IPS-20b (cell line): Measurements from ENCODE around the gene GPR158.

Source experiments
- H3K27ac ChIP-seq: one replicate; pipeline ENCODE4 v1.5.1; 2013; ENCODE audit warnings: low read length
- H3K27me3 ChIP-seq: 2 replicates; pipeline ENCODE4 v1.6.1; 2013; ENCODE audit warnings: mild to moderate bottlenecking, low read length, inconsistent platforms; ENCODE audit not compliant: insufficient read depth
- H3K36me3 ChIP-seq: 2 replicates; pipeline ENCODE4 v1.6.1; 2013; ENCODE audit warnings: low read depth, mild to moderate bottlenecking, inconsistent platforms, low read length, moderate library complexity; ENCODE audit not compliant: insufficient read depth
- H3K4me1 ChIP-seq: 2 replicates; pipeline ENCODE4 v1.6.1; 2013; ENCODE audit warnings: mild to moderate bottlenecking, control low read depth, inconsistent platforms, low read length, moderate library complexity; ENCODE audit not compliant: insufficient read depth
- H3K4me3 ChIP-seq: 2 replicates; pipeline ENCODE4 v1.5.1; 2013; ENCODE audit warnings: mild to moderate bottlenecking, low read length, inconsistent platforms
- H3K9ac ChIP-seq: 2 replicates; pipeline ENCODE4 v1.6.1; 2013; ENCODE audit warnings: low read depth, mild to moderate bottlenecking, inconsistent platforms, low read length, moderate library complexity
- H3K9me3 ChIP-seq: 2 replicates; pipeline ENCODE4 v1.6.1; 2013; ENCODE audit warnings: mild to moderate bottlenecking, low read depth, low read length, inconsistent platforms; ENCODE audit not compliant: insufficient read depth

GPR158 gene

GRCh38 chr10:25616903-25617592 lies 442.2 kb downstream of the GPR158 start:
- Histone ChIP-seq H3K27ac (no peak overlapping the region), H3K9ac (no peak overlapping the region), H3K36me3 (no peaks in the 10 kb centered on the region), H3K9me3 (no peaks in the 10 kb centered on the region), H3K4me1 (no peaks in the 10 kb centered on the region), H3K27me3 (no peaks in the 10 kb centered on the region), H3K4me3 (no peak overlapping the region)

DNA sequence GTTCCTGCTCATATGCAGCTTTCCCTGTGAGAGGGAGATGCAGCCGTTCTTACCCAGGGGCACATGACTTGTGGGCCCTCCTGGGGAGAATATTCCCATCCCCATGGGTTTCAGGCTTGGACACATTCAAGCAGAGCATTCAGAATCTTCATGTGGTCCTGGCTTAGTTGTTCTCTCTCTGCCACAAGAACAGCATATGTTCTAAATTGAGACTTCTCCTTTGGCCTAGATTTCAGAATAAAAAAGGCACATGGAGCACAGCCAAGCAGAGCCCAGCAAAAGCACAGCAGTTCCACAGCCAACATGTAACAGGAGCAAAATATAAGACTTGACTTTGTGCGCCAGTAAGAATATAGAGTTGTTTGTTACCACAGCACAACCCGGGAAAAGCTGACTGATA lies 452.8 kb downstream of the GPR158 start:
- Histone ChIP-seq H3K4me1 (no peaks in the 10 kb centered on the region), H3K9ac (no peak overlapping the region), H3K36me3 (no peaks in the 10 kb centered on the region), H3K4me3 (no peak overlapping the region), H3K9me3 (no peaks in the 10 kb centered on the region), H3K27ac (no peak overlapping the region), H3K27me3 (no peaks in the 10 kb centered on the region)

DNA sequence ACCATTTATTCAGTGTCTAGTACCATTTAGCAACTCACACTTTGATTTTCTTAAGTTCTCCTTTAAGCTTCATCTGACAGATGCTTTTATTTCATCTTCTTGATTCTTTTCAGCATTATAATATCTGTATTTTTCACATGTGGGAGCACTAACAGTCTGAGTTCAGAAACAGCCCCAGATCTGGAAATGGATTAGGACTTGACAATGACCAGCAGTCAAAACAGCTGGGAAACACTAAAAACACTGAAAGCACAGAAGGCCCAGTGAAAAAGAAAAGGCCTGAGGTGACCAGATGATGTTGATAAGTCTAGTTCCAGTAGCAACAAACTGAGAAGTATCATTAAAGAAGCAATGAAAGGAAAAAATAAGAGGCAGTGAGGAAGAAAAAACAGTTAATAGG lies 454.5 kb downstream of the GPR158 start:
- Histone ChIP-seq H3K27ac (no peak overlapping the region), H3K36me3 (no peaks in the 10 kb centered on the region), H3K9ac (no peak overlapping the region), H3K9me3 (no peaks in the 10 kb centered on the region), H3K4me3 (no peak overlapping the region), H3K4me1 (no peaks in the 10 kb centered on the region), H3K27me3 (no peaks in the 10 kb centered on the region)

DNA sequence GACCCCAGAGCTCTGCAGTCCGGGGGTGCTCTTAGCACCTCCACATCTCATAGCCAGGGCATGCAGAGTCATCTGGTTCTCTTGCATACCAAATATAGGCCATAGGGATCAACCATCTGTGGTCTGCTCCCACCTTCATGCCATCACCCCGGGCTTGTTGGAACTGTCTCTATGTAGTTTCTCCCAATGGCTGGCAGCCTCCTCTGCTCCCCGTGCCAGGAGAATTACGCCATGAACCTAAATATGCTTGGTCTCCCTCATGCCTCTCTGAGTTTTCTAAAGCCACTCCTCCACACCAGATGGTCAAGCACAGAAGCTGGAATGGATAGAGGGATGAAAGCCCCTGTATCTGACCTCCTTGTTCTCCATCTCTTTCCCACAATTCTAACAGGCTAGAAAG lies 456.7 kb downstream of the GPR158 start:
- Histone ChIP-seq H3K4me3 (no peak overlapping the region), H3K9ac (no peak overlapping the region), H3K27me3 (no peaks in the 10 kb centered on the region), H3K36me3 (no peaks in the 10 kb centered on the region), H3K27ac (no peak overlapping the region), H3K9me3 (no peaks in the 10 kb centered on the region), H3K4me1 (no peaks in the 10 kb centered on the region)

DNA sequence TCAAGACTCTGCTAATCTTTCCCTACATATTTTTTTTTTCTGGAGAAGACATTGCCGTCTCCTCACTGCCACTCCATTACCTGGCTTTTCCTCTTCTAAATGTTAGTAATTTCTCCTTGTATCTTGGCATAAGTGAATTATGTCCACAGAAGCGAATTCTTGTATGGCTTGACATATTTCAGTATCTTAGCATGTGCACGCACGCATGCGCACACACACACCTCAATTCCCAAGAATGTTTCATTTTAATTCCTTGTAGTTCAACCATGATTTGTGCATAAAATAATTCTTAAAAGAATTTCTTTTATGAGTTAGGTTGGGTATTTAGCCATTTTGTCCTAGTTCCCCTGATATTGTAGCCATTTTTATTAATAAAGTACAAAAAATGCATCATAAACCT lies 458.0 kb downstream of the GPR158 start:
- Histone ChIP-seq H3K4me1 (no peaks in the 10 kb centered on the region), H3K27me3 (no peaks in the 10 kb centered on the region), H3K4me3 (no peak overlapping the region), H3K27ac (no peak overlapping the region), H3K9ac (no peak overlapping the region), H3K36me3 (no peaks in the 10 kb centered on the region), H3K9me3 (no peaks in the 10 kb centered on the region)

- no peaks in the 10 kb centered on the region for H3K9me3 ChIP-seq
- no peaks in the 10 kb centered on the region for H3K36me3 ChIP-seq
- no peak overlapping the region for H3K4me3 ChIP-seq
- no peak overlapping the region for H3K27ac ChIP-seq
- H3K27me3 ChIP-seq = no peaks in the 10 kb centered on the region
- no peaks in the 10 kb centered on the region for H3K4me1 ChIP-seq
- H3K9ac ChIP-seq = no peak overlapping the region
Measured at GRCh38 chr10:25633542-25633941, 458.7 kb downstream of the GPR158 start.

GRCh38 chr10:25639646-25640045 lies 464.8 kb downstream of the GPR158 start:
- no peak overlapping the region for H3K27ac ChIP-seq
- no peaks in the 10 kb centered on the region for H3K36me3 ChIP-seq
- H3K9me3 ChIP-seq = no peaks in the 10 kb centered on the region
- no peak overlapping the region for H3K4me3 ChIP-seq
- H3K9ac ChIP-seq = no peak overlapping the region
- no peaks in the 10 kb centered on the region for H3K27me3 ChIP-seq
- no peaks in the 10 kb centered on the region for H3K4me1 ChIP-seq

- Histone ChIP-seq H3K9me3 (no peaks in the 10 kb centered on the region), H3K27ac (no peak overlapping the region), H3K27me3 (no peaks in the 10 kb centered on the region), H3K4me1 (no peaks in the 10 kb centered on the region), H3K9ac (no peak overlapping the region), H3K4me3 (no peak overlapping the region), H3K36me3 (no peaks in the 10 kb centered on the region)
Measured at GRCh38 chr10:25641595-25641994, 466.8 kb downstream of the GPR158 start.

- Histone ChIP-seq H3K4me1 (no peaks in the 10 kb centered on the region), H3K9ac (no peak overlapping the region), H3K27ac (no peak overlapping the region), H3K27me3 (no peaks in the 10 kb centered on the region), H3K36me3 (no peaks in the 10 kb centered on the region), H3K4me3 (no peak overlapping the region), H3K9me3 (no peaks in the 10 kb centered on the region)
Measured at GRCh38 chr10:25642721-25643120, 467.9 kb downstream of the GPR158 start.

- Histone ChIP-seq H3K36me3 (no peaks in the 10 kb centered on the region), H3K4me3 (no peak overlapping the region), H3K9ac (no peak overlapping the region)
Measured at GRCh38 chr10:25646371-25646770, 471.6 kb downstream of the GPR158 start.

GRCh38 chr10:25651534-25651933 lies 476.7 kb downstream of the GPR158 start:
- no peak overlapping the region for H3K9ac ChIP-seq
- H3K4me3 ChIP-seq = no peak overlapping the region
- no peaks in the 10 kb centered on the region for H3K9me3 ChIP-seq
- H3K27ac ChIP-seq = no peak overlapping the region
- H3K4me1 ChIP-seq = no peaks in the 10 kb centered on the region
- H3K27me3 ChIP-seq = no peaks in the 10 kb centered on the region
- no peaks in the 10 kb centered on the region for H3K36me3 ChIP-seq

More at GRCh38 chr10:25646371-25646770, 471.6 kb downstream of the GPR158 start:
- Histone ChIP-seq H3K27ac (no peak overlapping the region), H3K27me3 (no peaks in the 10 kb centered on the region), H3K4me1 (no peaks in the 10 kb centered on the region), H3K9me3 (no peaks in the 10 kb centered on the region)
